Coronary artery (tissue), 2 donors: ENCODE results near the gene KDM2A.

Source experiments
- DNase-seq: peaks from one replicate; pipeline ENCODE4 v3.0.0-alpha.2; 2017; ENCODE audit warnings: low spot score
- H3K27ac ChIP-seq, 2 donors: fragments of 200-600 bp; sonication (generic); one replicate each; pipeline ENCODE4 v1.5.1; 2016 to 2019
- H3K4me3 ChIP-seq: fragments of 200-600 bp; sonication (generic); 2 replicates; pipeline ENCODE4 v1.5.1; 2016; ENCODE audit warnings: mild to moderate bottlenecking, moderate library complexity
- TF ChIP-seq, protein P1 (sequence below): fragments of 200-600 bp; sonication (generic); IDR thresholded peaks from one replicate; pipeline ENCODE4 v1.5.1; 2019; ENCODE audit warnings: antibody characterized with exemption

Gene KDM2A

DNA sequence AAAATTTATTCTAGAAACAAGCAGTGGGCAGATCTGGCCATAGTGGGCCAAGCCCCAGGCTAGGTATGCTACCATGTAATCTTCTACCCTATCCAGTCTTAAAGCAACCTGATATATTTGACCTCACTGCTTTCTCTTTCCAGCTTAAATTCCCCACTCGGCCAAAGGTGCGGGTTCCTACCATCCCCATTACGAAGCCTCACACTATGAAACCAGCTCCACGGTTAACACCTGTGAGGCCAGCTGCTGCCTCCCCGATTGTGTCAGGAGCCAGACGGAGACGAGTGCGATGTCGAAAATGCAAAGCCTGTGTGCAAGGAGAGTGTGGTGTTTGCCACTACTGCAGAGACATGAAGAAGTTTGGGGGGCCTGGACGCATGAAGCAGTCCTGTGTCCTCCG lies 126.0 kb downstream of the KDM2A start:
- no peak for DNase-seq
- no peak overlapping the region for H3K27ac ChIP-seq
- TF ChIP-seq, protein P1, sequence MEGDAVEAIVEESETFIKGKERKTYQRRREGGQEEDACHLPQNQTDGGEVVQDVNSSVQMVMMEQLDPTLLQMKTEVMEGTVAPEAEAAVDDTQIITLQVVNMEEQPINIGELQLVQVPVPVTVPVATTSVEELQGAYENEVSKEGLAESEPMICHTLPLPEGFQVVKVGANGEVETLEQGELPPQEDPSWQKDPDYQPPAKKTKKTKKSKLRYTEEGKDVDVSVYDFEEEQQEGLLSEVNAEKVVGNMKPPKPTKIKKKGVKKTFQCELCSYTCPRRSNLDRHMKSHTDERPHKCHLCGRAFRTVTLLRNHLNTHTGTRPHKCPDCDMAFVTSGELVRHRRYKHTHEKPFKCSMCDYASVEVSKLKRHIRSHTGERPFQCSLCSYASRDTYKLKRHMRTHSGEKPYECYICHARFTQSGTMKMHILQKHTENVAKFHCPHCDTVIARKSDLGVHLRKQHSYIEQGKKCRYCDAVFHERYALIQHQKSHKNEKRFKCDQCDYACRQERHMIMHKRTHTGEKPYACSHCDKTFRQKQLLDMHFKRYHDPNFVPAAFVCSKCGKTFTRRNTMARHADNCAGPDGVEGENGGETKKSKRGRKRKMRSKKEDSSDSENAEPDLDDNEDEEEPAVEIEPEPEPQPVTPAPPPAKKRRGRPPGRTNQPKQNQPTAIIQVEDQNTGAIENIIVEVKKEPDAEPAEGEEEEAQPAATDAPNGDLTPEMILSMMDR, result no peak
- H3K4me3 ChIP-seq, result no peak overlapping the region

- Histone ChIP-seq H3K4me3 (no peak overlapping the region), H3K27ac (no peak overlapping the region)
- TF ChIP-seq, protein P1, result no peak
- no peak for DNase-seq
Observed at GRCh38 chr11:67247946-67248550, 129.0 kb downstream of the KDM2A start.

- H3K27ac ChIP-seq, result no peak overlapping the region
- no peak overlapping the region for H3K4me3 ChIP-seq
- DNase-seq, result no peak
- TF ChIP-seq, protein P1, result no peak
Observed at GRCh38 chr11:67248653-67249052, 129.6 kb downstream of the KDM2A start.

DNA sequence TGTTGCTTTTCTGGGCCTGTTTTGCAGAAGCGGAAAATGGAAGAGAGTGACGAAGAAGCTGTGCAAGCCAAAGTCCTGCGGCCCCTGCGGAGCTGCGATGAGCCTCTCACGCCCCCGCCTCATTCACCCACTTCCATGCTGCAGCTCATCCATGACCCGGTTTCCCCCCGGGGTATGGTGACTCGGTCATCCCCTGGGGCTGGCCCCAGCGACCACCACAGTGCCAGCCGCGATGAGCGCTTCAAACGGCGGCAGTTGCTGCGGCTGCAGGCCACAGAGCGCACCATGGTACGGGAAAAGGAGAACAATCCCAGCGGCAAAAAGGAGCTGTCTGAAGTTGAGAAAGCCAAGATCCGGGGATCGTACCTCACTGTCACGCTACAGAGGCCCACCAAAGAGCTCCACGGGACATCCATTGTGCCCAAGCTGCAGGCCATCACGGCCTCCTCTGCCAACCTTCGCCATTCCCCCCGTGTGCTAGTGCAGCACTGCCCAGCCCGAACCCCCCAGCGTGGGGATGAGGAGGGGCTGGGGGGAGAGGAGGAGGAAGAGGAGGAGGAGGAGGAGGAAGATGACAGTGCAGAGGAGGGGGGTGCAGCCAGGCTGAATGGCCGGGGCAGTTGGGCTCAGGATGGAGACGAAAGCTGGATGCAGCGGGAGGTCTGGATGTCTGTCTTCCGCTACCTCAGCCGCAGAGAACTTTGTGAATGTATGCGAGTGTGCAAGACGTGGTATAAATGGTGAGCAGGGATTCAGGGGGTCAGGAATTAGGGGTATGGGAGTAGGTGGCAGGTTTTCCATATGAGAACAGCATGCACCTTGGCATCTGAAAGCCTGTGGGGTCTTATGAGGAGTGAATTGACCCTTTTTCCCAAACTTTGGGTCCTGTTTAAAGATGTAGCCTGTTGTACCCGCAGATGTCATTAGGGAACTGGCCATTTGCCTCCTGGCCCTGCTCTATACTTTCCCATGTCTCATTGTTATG lies 131.3 kb downstream of the KDM2A start:
- Histone ChIP-seq H3K4me3 (no peak overlapping the region), H3K27ac (no peak overlapping the region)
- TF ChIP-seq, protein P1, result no peak
- DNase-seq, result no peak

GRCh38 chr11:67251841-67252240 lies 132.8 kb downstream of the KDM2A start:
- no peak overlapping the region for H3K4me3 ChIP-seq
- H3K27ac ChIP-seq, result no peak overlapping the region
- DNase-seq, result no peak
- TF ChIP-seq, protein P1, result no peak

GRCh38 chr11:67252831-67253239 lies 133.8 kb downstream of the KDM2A start:
- DNase-seq, result no peak
- Histone ChIP-seq H3K4me3 (no peak overlapping the region), H3K27ac (no peak overlapping the region)
- TF ChIP-seq, protein P1, result no peak
